Sigmoid colon (tissue), 7 donors: ENCODE measurements around the gene IL21R. TPM values are rescaled to one million over a fixed set of nuclear protein-coding genes. Genes with fewer than 3 reads are reported as not detected.
"Not testable (repeated sequence)": the region's sequence is repeated elsewhere in the genome, so short reads cannot be mapped to it uniquely, and the experiment has no call there.

Source experiments
- DNase-seq: peaks from one replicate; pipeline ENCODE4 v3.0.0-alpha.2; 2019
- H3K27ac ChIP-seq, 4 donors: fragments of 200-600 bp; sonication (generic); one replicate each; pipeline ENCODE4 v1.5.1; 2016 to 2019; ENCODE audit warnings: mild to moderate bottlenecking in 1 of 4
- H3K27me3 ChIP-seq, 3 donors: fragments of 200-600 bp; sonication (generic); one replicate each; pipeline ENCODE4 v1.5.1; 2019; ENCODE audit warnings: mild to moderate bottlenecking in 1 of 3
- H3K36me3 ChIP-seq, 4 donors: fragments of 200-600 bp; sonication (generic); one replicate each; pipeline ENCODE4 v1.5.1; 2016 to 2019
- H3K4me1 ChIP-seq, 4 donors: fragments of 200-600 bp; sonication (generic); one replicate each; pipeline ENCODE4 v1.5.1; 2017 to 2019
- H3K4me3 ChIP-seq, 4 donors: fragments of 200-600 bp; sonication (generic); one replicate each; pipeline ENCODE4 v1.5.1; 2017 to 2019; ENCODE audit warnings: mild to moderate bottlenecking in 2 of 4, moderate library complexity in 1 of 4
- H3K9me3 ChIP-seq, 4 donors: fragments of 200-600 bp in 3 of 4; sonication (generic) in 3 of 4; one replicate each; pipeline versions ENCODE4 v1.5.1 to v1.6.1; 2013 to 2019
- CTCF ChIP-seq, 4 experiments: fragments of 450-650 bp in 3 of 4; fragments of 200-600 bp in 1 of 4; IDR thresholded peaks; one replicate each; pipeline ENCODE4 v1.5.1; 2016 to 2019; ENCODE audit warnings: antibody characterized with exemption in 4 of 4, mild to moderate bottlenecking in 3 of 4, moderate library complexity in 2 of 4
- EP300 ChIP-seq, 4 donors: sonication (generic); formaldehyde crosslinking; IDR thresholded peaks; one replicate each; pipeline ENCODE4 v1.6.1; 2017; ENCODE audit warnings: antibody characterized with exemption in 4 of 4
- POLR2A ChIP-seq, 2 donors: fragments of 450-650 bp; IDR thresholded peaks; one replicate each; pipeline ENCODE4 v1.6.1; 2016; ENCODE audit warnings: antibody characterized with exemption in 2 of 2, mild to moderate bottlenecking in 2 of 2, moderate library complexity in 2 of 2
- POLR2AphosphoS5 ChIP-seq, 4 donors: sonication (generic); formaldehyde crosslinking; IDR thresholded peaks; one replicate each; pipeline ENCODE4 v1.6.1; 2017; ENCODE audit warnings: antibody characterized with exemption in 4 of 4
- WGBS, 2 donors: extraction: QIAGEN DNeasy Blood & Tissue Kit; methylation state at CpG; one replicate each; pipeline ENCODE4 v1.1.7; 2013; 5-methylcytosine and 5-hydroxymethylcytosine counted together
- intact Hi-C: fragments of 100-400 bp; cut with DNase I; formaldehyde crosslinking; loops from one replicate; pipeline ENCODE4 v1.15.1; 2023
- polyA plus RNA-seq, 3 donors: library from polyadenylated mRNA; stranded (reverse); fragments of 200-250 nt; gene quantifications; one replicate each; pipeline ENCODE4 v1.2.3, GENCODE V29; 2013
- total RNA-seq, 4 donors: library from RNA; depleted of rRNA; stranded (reverse); fragments of >200 nt; gene quantifications; one replicate each; pipeline ENCODE4 v1.1.0, GENCODE V29; 2016
- donor health status: healthy with polysubstance abuse.
- donor health status: Bipolar disorder and iron deficiency.
- donor health status: healthy.

IL21R gene
- total and polyA plus RNA-seq, 7 donors = under 0.01 to 7.9 (median 0.27) TPM; not detected in 2

GRCh38 chr16:27431773-27432532 lies 30.0 kb downstream of the IL21R start:
- Histone ChIP-seq H3K4me3 (no peak overlapping the region), H3K27me3 (peaks cover 0 to 33% (median 0%) of the 10 kb centered on the region in 3 donors), H3K36me3 (no peaks in the 10 kb centered on the region), H3K4me1 (no peaks in the 10 kb centered on the region), H3K9me3 (no peaks in the 10 kb centered on the region), H3K27ac (no peak overlapping the region)
- DNase-seq = peak; percentile 17
- TF ChIP-seq CTCF (IDR thresholded peaks at IDR 0.05) (no peak), EP300 (IDR thresholded peaks at IDR 0.05) (no peak), POLR2AphosphoS5 (IDR thresholded peaks at IDR 0.05) (no peak), POLR2A (IDR thresholded peaks at IDR 0.05) (no peak)
- WGBS, 2 donors = 80% methylated on average over 15 of the region's 15 CpGs
- intact Hi-C loops = no loop called here

- H3K36me3 ChIP-seq = no peaks in the 10 kb centered on the region
- H3K27me3 ChIP-seq = peaks cover 0 to 33% (median 0%) of the 10 kb centered on the region in 3 donors
- peak; percentile 5 for DNase-seq
- H3K27ac ChIP-seq = no peak overlapping the region
- WGBS, 2 donors = 49 to 61% methylated on average over 6 of the region's 6 CpGs
- TF ChIP-seq EP300 (IDR thresholded peaks at IDR 0.05) (no peak), POLR2A (IDR thresholded peaks at IDR 0.05) (no peak), CTCF (IDR thresholded peaks at IDR 0.05) (no peak), POLR2AphosphoS5 (IDR thresholded peaks at IDR 0.05) (no peak)
- intact Hi-C loops = no loop called here
- no peaks in the 10 kb centered on the region for H3K9me3 ChIP-seq
- H3K4me3 ChIP-seq = no peak overlapping the region
- no peaks in the 10 kb centered on the region for H3K4me1 ChIP-seq
Measured at GRCh38 chr16:27432558-27432957, 30.6 kb downstream of the IL21R start.

- H3K27ac ChIP-seq, H3K9me3 ChIP-seq, intact Hi-C loops, H3K36me3 ChIP-seq, H3K4me3 ChIP-seq, H3K4me1 ChIP-seq: not testable (repeated sequence)
- H3K27me3 ChIP-seq = peaks cover 0 to 32% (median 0%) of the 10 kb centered on the region in 3 donors
- peak; percentile 12 for DNase-seq
- WGBS, 2 donors = 83 to 86% methylated on average over 5 of the region's 5 CpGs
Measured at GRCh38 chr16:27433191-27433590, 31.2 kb downstream of the IL21R start.

GRCh38 chr16:27433636-27434035 lies 31.7 kb downstream of the IL21R start:
- DNase-seq = peak; percentile 4
- TF ChIP-seq EP300 (IDR thresholded peaks at IDR 0.05) = no peak
- intact Hi-C loops = no loop called here
- Histone ChIP-seq H3K36me3 (no peaks in the 10 kb centered on the region), H3K4me3 (no peak overlapping the region), H3K27me3 (peaks cover 0 to 27% (median 0%) of the 10 kb centered on the region in 3 donors), H3K4me1 (no peaks in the 10 kb centered on the region), H3K9me3 (no peaks in the 10 kb centered on the region), H3K27ac (no peak overlapping the region)
- 73 to 82% methylated on average over 8 of the region's 8 CpGs for WGBS, 2 donors

GRCh38 chr16:27434141-27435051 lies 32.4 kb downstream of the IL21R start:
- Histone ChIP-seq H3K4me1 (no peaks in the 10 kb centered on the region), H3K4me3 (no peak overlapping the region), H3K27ac (no peak overlapping the region), H3K27me3 (peaks cover 0 to 23% (median 0%) of the 10 kb centered on the region in 3 donors), H3K9me3 (no peaks in the 10 kb centered on the region), H3K36me3 (no peaks in the 10 kb centered on the region)
- TF ChIP-seq EP300 (IDR thresholded peaks at IDR 0.05) (no peak), CTCF (IDR thresholded peaks at IDR 0.05) (no peak), POLR2A (IDR thresholded peaks at IDR 0.05) (no peak), POLR2AphosphoS5 (IDR thresholded peaks at IDR 0.05) (no peak)
- intact Hi-C loops = no loop called here
- DNase-seq = peak; percentile 48
- WGBS, 2 donors = 89 to 91% methylated on average over 16 of the region's 16 CpGs

- WGBS, 2 donors = 86 to 93% methylated on average over 5 of the region's 5 CpGs
- H3K27me3 ChIP-seq = peaks cover 0 to 23% (median 0%) of the 10 kb centered on the region in 3 donors
- DNase-seq = peak; percentile 46
- H3K4me1 ChIP-seq, H3K4me3 ChIP-seq, H3K36me3 ChIP-seq, H3K9me3 ChIP-seq, intact Hi-C loops, H3K27ac ChIP-seq: not testable (repeated sequence)
Measured at GRCh38 chr16:27435146-27435545, 33.2 kb downstream of the IL21R start.
